NCI-H510A (cell line): ENCODE data around the gene PITPNM3.

Experiments used
- DNase-seq: peaks from one replicate; lab custom pipeline; 2025; lab: John Stamatoyannopoulos, UW

Gene PITPNM3

GRCh38 chr17:6443692-6444570 lies 112.4 kb downstream of the PITPNM3 start, which contains the start of gene PIMREG:
PIMREG (plus strand) TSS chr17:6444455; CDS start chr17:6445111, 656 bp downstream.
- peak; percentile 98 for DNase-seq

DNA sequence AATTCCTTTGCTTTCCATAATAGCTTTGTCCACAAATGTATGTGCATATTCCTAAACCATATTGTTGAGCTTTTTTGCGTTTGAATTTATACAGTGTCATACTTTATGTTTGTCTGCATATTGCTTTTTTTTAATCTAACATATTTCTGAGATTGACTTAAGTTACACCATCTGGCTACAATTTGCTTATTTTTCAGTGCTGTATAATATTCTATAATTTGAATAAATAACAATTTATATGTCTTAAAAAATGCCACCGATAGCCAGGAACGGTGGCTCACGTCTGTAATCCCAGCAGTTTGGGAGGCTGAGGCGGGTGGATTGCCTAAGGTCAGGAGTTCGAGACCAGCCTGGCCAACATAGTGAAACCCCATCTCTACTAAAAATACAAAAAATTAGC lies 113.6 kb downstream of the PITPNM3 start:
- no peak for DNase-seq

- DNase-seq: no peak
Measured at GRCh38 chr17:6439951-6440350, 116.4 kb downstream of the PITPNM3 start.

DNA sequence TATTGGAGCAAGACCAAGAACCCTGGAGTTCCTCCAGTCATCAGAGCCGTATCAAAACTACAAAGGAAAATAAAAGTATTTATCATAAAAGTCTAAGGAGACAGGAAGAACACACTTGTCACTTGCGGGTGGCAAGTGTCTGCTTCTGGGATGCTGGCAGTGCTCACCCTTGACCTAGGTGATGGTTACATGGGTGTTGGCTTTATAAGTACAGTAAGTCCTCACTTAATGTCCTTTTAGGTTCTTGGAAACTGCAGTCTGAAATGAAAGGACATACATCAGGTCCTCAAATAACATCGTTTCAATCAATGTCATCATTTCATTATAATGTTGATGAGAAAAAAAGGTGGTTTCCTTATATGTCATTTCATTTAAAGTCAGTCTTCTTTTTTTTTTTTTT lies 118.4 kb downstream of the PITPNM3 start:
- DNase-seq: no peak

DNA sequence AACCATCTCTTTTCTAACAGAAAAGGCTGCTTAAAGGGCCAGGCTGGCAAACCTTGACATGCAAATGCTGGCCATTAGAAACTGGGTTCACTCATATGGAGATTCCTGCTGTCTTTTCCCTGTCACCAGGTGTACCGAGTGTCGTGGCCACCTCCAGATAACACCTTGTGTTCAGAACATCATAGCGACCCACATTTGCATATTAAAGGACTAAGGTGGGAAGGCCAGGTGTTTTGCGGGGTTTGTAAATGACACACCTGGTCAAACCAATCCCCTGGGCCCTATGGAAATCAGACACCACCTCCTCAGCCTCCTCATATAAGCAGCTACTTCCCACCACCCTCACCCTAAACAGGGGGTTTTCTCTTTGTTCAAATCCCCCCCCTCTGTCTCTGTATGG lies 118.9 kb downstream of the PITPNM3 start:
- DNase-seq: no peak

GRCh38 chr17:6435968-6436367 lies 120.4 kb downstream of the PITPNM3 start:
- peak; percentile 23 for DNase-seq

DNA sequence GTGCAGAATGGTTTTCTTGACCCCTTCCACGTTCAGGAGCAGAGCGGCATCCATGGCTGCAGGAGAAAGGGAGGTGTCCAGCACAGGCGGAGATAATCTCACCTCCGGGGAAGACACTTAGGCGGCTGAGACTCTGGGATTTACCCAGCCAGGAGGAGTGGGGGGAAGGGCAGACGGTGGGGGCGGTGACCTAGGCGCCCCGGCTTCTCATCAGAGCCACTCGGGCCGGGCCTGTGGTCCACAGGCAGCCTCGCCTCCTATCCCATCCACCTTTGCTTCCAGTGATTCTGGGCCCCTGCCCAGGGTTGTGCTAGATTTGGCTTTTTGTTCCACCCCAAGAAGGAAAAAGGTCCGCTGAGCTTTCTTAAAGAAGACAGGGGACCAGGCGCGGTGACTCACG lies 121.3 kb downstream of the PITPNM3 start, which contains the start of gene AIPL1:
TSS of gene AIPL1 (minus strand) at position 71 of the 400 bp plus-strand sequence. CDS start at position 54, 17 bp downstream.
- no peak for DNase-seq

DNA sequence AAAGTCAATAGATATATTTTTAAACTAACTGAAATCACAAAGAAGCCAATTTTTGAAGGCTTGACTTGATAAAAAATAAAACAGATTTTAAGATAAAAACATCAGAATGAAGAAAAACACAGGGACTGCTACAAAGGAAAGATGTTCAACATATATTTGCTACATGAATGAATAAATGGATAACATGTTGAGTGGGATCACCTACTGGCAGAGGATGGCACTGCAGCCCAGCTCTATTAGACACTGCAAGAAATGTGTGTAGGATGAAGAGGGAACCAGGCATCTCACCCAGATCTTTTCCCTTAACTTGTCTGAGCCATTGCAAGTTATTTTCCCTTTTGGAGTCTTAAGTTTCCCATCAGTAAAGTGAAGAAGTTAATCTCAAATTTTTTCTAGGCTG lies 125.6 kb downstream of the PITPNM3 start:
- DNase-seq: no peak

DNA sequence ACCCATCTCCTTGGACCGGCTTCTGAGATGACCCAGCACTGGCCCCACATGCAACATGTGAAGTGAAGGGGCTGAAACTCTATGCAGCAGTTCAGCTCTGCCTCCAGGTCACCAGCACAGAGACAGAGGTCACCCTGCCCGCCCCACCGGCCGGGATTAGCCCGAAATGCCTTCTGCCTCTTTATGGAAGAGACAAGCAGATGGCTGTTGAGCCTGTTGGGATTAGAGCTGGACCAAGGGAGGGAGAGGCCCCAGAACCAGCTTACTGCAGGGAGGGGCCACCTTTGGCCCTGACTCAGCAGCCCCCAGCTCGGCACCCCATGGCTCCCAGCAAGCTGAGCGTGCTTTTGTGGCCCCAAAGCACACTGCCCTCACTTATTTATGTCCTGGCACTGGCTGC lies 127.1 kb downstream of the PITPNM3 start:
- no peak for DNase-seq

- no peak for DNase-seq
Measured at GRCh38 chr17:6428207-6428965, 128.0 kb downstream of the PITPNM3 start.

GRCh38 chr17:6427279-6427781 lies 129.0 kb downstream of the PITPNM3 start:
- DNase-seq: no peak

DNA sequence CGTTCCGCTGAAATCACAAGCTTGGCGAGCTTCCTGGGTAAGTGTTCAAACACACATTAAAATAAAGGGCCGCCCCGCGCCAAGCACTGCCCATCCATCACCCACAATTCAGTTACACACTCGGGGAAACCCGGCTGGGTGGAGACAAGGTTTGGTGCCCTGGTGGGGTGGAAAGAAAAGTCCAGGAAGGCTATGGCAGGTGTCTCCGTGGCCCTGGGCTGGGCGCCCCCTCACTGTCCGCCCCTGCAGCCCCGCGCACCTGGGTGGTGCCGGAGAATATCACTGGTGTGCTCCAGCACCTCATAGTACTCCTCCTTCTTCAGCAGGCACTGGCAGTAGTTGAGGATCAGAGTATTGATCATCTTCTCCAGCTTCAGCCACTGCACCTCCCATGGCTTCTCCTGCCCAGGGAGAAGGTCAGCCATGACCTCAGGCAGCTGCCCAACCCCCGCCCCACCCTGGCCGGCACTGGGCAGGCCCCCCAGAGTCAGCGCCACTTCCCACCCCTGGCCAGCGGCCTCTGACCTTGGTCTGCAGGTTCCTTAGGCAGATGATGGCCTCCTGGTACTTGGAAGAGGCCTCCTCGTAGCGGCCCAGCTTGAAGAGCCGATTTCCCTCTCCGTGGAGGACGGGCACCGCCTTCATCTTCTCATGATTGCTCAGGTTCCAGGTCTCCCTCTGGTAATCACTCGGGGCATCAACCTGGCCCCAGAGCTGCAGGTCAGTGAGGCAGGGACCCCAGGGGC lies 129.8 kb downstream of the PITPNM3 start:
- no peak for DNase-seq

- no peak for DNase-seq
Measured at GRCh38 chr17:6425407-6425806, 130.9 kb downstream of the PITPNM3 start.

DNA sequence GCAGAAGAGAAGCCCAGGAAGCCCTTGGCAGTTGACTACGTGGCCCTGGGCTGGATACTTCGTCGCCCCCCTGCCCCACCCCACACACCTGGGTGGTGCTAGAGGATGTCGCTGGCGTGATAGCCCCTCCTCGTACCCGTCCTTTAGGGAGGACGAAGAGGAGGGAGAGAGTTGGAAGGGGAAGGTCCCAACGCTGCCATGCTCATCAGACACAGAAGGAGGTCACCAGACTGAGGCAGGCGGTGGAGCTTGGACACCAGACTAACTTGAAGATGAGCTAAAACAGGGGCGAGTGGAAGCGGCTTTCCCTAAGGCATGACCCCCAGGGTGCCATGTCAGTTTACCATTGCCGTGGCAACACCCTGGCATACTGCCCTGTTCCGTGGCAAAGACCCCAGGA lies 132.4 kb downstream of the PITPNM3 start:
- no peak for DNase-seq

- DNase-seq: no peak
Measured at GRCh38 chr17:6422654-6423241, 133.6 kb downstream of the PITPNM3 start.

- DNase-seq: no peak
Measured at GRCh38 chr17:6421700-6422604, 134.4 kb downstream of the PITPNM3 start.

- DNase-seq: peak; percentile 56
Measured at GRCh38 chr17:6420173-6420641, 136.1 kb downstream of the PITPNM3 start.

- DNase-seq: no peak
Measured at GRCh38 chr17:6415616-6416015, 140.7 kb downstream of the PITPNM3 start.

DNA sequence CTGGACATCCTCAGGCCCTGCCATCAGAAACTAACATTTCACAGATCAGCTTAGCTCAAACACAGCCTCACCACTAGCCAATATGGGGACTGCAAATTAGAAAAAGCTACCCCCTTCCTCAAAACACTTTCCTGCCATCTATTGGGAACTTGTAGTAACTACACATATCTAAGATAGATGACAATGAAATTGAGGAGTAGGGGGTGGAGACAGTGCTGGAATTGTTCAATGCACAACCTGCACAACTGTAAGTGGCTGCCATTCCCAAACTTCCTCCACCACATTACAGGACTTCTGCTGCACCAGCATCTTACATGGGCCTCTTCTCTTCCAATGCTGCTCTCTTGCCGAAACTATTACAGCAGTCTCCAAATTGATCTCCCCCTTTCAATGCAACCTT lies 143.3 kb downstream of the PITPNM3 start:
- DNase-seq: no peak

DNA sequence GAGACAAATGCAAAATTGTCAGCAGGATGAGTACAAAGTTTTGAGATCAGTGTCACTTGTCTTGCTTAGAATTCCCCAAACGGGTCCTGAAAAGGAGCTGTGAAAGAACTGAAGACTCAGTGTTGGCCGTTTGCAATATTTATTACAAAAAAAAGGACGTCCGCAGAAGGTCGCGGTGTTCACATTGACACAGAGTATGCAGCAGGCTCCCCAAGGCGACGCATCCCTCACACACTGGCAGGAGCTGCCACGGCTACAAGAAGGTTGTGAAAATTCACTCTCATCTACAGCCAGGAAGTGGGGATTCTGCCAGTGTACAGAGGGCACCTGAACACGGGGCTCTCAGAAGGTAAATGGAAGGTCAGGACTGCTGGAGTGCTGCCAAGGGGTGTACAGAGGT lies 147.6 kb downstream of the PITPNM3 start:
- DNase-seq: no peak
